ENCODE measurements around the gene ADAMTS12. TPM values are rescaled to one million over a fixed set of nuclear protein-coding genes. Genes with fewer than 3 reads are reported as not detected.

The ADAMTS12 gene
- total RNA-seq, 1 experiment from 2014 or later = 0.05 TPM

- H3K9ac ChIP-seq (ENCODE audit: low read length) = no peak overlapping the region
- no peak overlapping the region for H2AFZ ChIP-seq (ENCODE audit: low read depth, low read length, poor library complexity, severe bottlenecking)
- 0 out of 2 replicates have a peak, but pooled peaks cover 4% of the 10 kb centered on the region for H3K27me3 ChIP-seq (ENCODE audit: insufficient read depth, low read length)
- ChIA-PET RAD21 (ENCODE audit: low non-redundant PET in 1 of 2, low total read pairs in 2 of 2, uncharacterized antibody in 2 of 2, unreplicated experiment in 2 of 2) (no interaction called here), POLR2A (no interaction called here), CTCF (no interaction called here)
- H3K36me3 ChIP-seq (ENCODE audit: control insufficient read depth in 1 of 2, insufficient read depth in 2 of 2, low read length in 2 of 2) = no peaks in the 10 kb centered on the region
- H3K9me2 ChIP-seq (ENCODE audit: insufficient read depth) = no peaks in the 10 kb centered on the region
- no peak overlapping the region for H3K4me3 ChIP-seq (replicated peaks in 1 of 2; ENCODE audit: low read depth in 1 of 2, low read length in 2 of 2)
- no TSS peak for BruUV-seq (replicated peaks)
- no peaks in the 10 kb centered on the region for H3K79me2 ChIP-seq (ENCODE audit: insufficient read depth, low read length)
- TF ChIP-seq JUND (IDR thresholded peaks at IDR 0.05) (no peak), YY1 (IDR thresholded peaks at IDR 0.05; ENCODE audit: extremely low read depth, insufficient replicate concordance, low read depth, low read length) (no peak), SIN3A (IDR thresholded peaks at IDR 0.05; ENCODE audit: low read depth) (no peak), POLR2AphosphoS5 (IDR thresholded peaks at IDR 0.05; ENCODE audit: low read depth, low read length) (no peak), ZFX (IDR thresholded peaks at IDR 0.05) (no peak), FOSL1 (IDR thresholded peaks at IDR 0.05; ENCODE audit: low read depth) (no peak), TCF7L2 (IDR thresholded peaks at IDR 0.05; ENCODE audit: borderline replicate concordance, extremely low read depth, insufficient read depth, insufficient read length) (no peak), SP1 (IDR thresholded peaks at IDR 0.05; ENCODE audit: low read depth) (no peak), EZH2phosphoT487 (IDR thresholded peaks at IDR 0.05; ENCODE audit: borderline replicate concordance) (no peak), SRF (IDR thresholded peaks at IDR 0.05; ENCODE audit: low read depth) (no peak), ELF1 (IDR thresholded peaks at IDR 0.05; ENCODE audit: borderline replicate concordance, low read depth) (no peak), RAD21 (IDR thresholded peaks at IDR 0.05; ENCODE audit: low read depth) (no peak), ATF3 (IDR thresholded peaks at IDR 0.05) (no peak), CEBPB (IDR thresholded peaks at IDR 0.05; ENCODE audit: low read depth) (no peak)
- TF ChIP-seq, protein P1, sequence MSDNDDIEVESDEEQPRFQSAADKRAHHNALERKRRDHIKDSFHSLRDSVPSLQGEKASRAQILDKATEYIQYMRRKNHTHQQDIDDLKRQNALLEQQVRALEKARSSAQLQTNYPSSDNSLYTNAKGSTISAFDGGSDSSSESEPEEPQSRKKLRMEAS (IDR thresholded peaks at IDR 0.05) = no peak
- no peaks in the 10 kb centered on the region for H3K9me3 ChIP-seq (ENCODE audit: control insufficient read depth in 1 of 2, insufficient read depth in 1 of 2, low read depth in 1 of 2, low read length in 2 of 2)
- H4K20me1 ChIP-seq (ENCODE audit: insufficient read depth) = no peaks in the 10 kb centered on the region
- intact Hi-C loops (cut with micrococcal nuclease) = no loop called here
- no peak overlapping the region for H3K27ac ChIP-seq (ENCODE audit: low read depth, low read length)
- H3K4me2 ChIP-seq (ENCODE audit: low read length) = no peak overlapping the region
- DNase-seq (ENCODE audit: low read depth, low spot score) (no peak), ATAC-seq (no peak)
- H3K4me1 ChIP-seq (ENCODE audit: control insufficient read depth in 1 of 2, insufficient read depth in 2 of 2, low read length in 2 of 2) = no peaks in the 10 kb centered on the region
Observed at GRCh38 chr5:33536802-33537201, 355.0 kb downstream of the ADAMTS12 start.

Measured in HCT116 (cell line).